Calu3 (cell line): ENCODE data around the gene GAREM1. TPM values are rescaled to one million over a fixed set of nuclear protein-coding genes. Genes with fewer than 3 reads are reported as not detected.

ENCODE experiments used
- BruUV-seq: library from RNA; stranded (reverse); fragments of 400-500 nt; replicated peaks from 2 replicates; lab custom pipeline; 2021; lab: Mats Ljungman, UMichigan
- CTCF ChIA-PET: fragments of 300-600 bp; sonication (Branson Sonifier 250); formaldehyde crosslinking; loops from one replicate; lab custom pipeline; 2022; ENCODE audit warnings: antibody characterized with exemption; lab: Charles Lee
- DNase-seq: peaks from one replicate; pipeline ENCODE4 v3.0.0; 2022
- H3K27ac Mint-ChIP-seq: one replicate; pipeline ENCODE4 v1.8.0; 2022; ENCODE audit warnings: mixed read lengths; ENCODE audit not compliant: unreplicated experiment
- H3K27me3 Mint-ChIP-seq: one replicate; pipeline ENCODE4 v1.8.0; 2022; ENCODE audit warnings: mixed read lengths; ENCODE audit not compliant: unreplicated experiment
- H3K36me3 Mint-ChIP-seq: one replicate; pipeline ENCODE4 v1.8.0; 2022; ENCODE audit warnings: mild to moderate bottlenecking, moderate library complexity, mixed read lengths; ENCODE audit not compliant: insufficient read depth, unreplicated experiment
- H3K4me1 Mint-ChIP-seq: one replicate; pipeline ENCODE4 v1.8.0; 2022; ENCODE audit warnings: mild to moderate bottlenecking, low read depth, mixed read lengths; ENCODE audit not compliant: unreplicated experiment
- H3K4me3 Mint-ChIP-seq: one replicate; pipeline ENCODE4 v1.8.0; 2022; ENCODE audit warnings: mild to moderate bottlenecking, low read depth, moderate library complexity, mixed read lengths; ENCODE audit not compliant: unreplicated experiment
- H3K9me3 Mint-ChIP-seq: one replicate; pipeline ENCODE4 v1.8.0; 2022; ENCODE audit warnings: low read depth, mixed read lengths; ENCODE audit not compliant: unreplicated experiment
- intact Hi-C: fragments of 100-400 bp; cut with micrococcal nuclease; formaldehyde crosslinking; loops from one replicate; pipeline ENCODE4 v1.10.0; 2022; ENCODE audit not compliant: unreplicated experiment
- total RNA-seq: library from RNA; stranded (reverse); gene quantifications from 2 replicates; pipeline ENCODE4 v1.2.3, GENCODE V29; 2022
- TF ChIP-seq, protein P1 (sequence below): fragments of 200-600 bp; IDR thresholded peaks from one replicate; pipeline ENCODE4 v1.8.0; 2022; ENCODE audit warnings: antibody characterized with exemption; ENCODE audit not compliant: unreplicated experiment

GAREM1 gene
- total RNA-seq, 1 experiment from 2014 or later, result 19.3 TPM

DNA sequence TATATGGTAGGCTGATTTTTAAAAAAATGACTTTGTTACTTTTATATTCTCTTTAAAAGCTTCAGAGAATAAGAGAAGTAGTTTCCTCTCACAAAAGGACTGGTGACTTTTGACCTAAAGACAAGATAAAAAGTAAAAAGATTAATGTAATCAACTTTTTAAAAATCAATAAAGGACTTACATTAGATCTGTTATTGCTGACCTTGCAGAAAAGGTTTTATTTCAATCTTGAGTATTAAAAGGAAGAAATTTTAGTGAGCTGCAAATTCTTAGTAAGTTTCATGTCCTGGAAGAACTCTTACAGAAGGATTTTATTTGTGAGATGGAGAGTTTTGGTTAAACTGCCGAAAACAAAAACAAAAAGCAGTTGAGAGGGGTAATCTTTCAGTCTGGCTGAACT lies 2.2 kb upstream of the GAREM1 start:
- Mint-ChIP-seq H3K4me3 (no peak overlapping the region), H3K36me3 (peaks cover 37% of the 10 kb centered on the region), H3K27ac (no peak overlapping the region), H3K4me1 (peaks cover 36% of the 10 kb centered on the region), H3K9me3 (no peaks in the 10 kb centered on the region), H3K27me3 (no peaks in the 10 kb centered on the region)
- CTCF ChIA-PET, result interaction anchor here (1.3 to 3.1 kb wide), 2 partner anchors 82 to 201 kb away, joined by 3 to 43 read pairs; no protein-coding TSS in a partner anchor
- DNase-seq, result no peak
- intact Hi-C loops, result loop anchor here (5.0 kb wide), 1 partner anchor 74 kb away; no protein-coding TSS in a partner anchor
- TF ChIP-seq, protein P1, sequence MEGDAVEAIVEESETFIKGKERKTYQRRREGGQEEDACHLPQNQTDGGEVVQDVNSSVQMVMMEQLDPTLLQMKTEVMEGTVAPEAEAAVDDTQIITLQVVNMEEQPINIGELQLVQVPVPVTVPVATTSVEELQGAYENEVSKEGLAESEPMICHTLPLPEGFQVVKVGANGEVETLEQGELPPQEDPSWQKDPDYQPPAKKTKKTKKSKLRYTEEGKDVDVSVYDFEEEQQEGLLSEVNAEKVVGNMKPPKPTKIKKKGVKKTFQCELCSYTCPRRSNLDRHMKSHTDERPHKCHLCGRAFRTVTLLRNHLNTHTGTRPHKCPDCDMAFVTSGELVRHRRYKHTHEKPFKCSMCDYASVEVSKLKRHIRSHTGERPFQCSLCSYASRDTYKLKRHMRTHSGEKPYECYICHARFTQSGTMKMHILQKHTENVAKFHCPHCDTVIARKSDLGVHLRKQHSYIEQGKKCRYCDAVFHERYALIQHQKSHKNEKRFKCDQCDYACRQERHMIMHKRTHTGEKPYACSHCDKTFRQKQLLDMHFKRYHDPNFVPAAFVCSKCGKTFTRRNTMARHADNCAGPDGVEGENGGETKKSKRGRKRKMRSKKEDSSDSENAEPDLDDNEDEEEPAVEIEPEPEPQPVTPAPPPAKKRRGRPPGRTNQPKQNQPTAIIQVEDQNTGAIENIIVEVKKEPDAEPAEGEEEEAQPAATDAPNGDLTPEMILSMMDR, result no peak
- no TSS peak for BruUV-seq

DNA sequence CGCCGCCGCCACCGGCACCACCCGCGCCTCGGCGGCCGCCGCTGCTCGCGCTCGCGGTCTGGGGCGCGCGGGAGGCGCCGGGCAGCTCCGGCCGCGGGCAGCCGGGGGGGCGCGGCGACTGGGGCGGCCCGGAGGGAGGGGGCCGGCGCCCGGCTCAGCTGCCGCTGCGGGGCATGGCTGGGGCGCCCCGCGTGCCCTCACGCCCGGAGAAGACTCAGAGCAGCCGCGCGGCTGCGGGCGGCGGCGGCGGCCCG lies 295 bp downstream of the GAREM1 start:
- H3K4me3 Mint-ChIP-seq, result peak overlapping the region; percentile 80
- CTCF ChIA-PET, result interaction anchor here (0.6 to 3.1 kb wide), 19 partner anchors 10 to 527 kb away, joined by 3 to 44 read pairs (median 7); partner anchors contain the start of gene TRAPPC8
- intact Hi-C loops, result loop anchor here (2.0 to 5.0 kb wide), 2 partner anchors 77 to 312 kb away; no protein-coding TSS in a partner anchor
- H3K36me3 Mint-ChIP-seq, result peaks cover 37% of the 10 kb centered on the region
- TF ChIP-seq, protein P1, result no peak
- no peaks in the 10 kb centered on the region for H3K27me3 Mint-ChIP-seq
- peaks cover 52% of the 10 kb centered on the region for H3K4me1 Mint-ChIP-seq
- H3K27ac Mint-ChIP-seq, result peak overlapping the region; percentile 48
- H3K9me3 Mint-ChIP-seq, result no peaks in the 10 kb centered on the region
- no TSS peak for BruUV-seq
- peak; percentile 37 for DNase-seq

DNA sequence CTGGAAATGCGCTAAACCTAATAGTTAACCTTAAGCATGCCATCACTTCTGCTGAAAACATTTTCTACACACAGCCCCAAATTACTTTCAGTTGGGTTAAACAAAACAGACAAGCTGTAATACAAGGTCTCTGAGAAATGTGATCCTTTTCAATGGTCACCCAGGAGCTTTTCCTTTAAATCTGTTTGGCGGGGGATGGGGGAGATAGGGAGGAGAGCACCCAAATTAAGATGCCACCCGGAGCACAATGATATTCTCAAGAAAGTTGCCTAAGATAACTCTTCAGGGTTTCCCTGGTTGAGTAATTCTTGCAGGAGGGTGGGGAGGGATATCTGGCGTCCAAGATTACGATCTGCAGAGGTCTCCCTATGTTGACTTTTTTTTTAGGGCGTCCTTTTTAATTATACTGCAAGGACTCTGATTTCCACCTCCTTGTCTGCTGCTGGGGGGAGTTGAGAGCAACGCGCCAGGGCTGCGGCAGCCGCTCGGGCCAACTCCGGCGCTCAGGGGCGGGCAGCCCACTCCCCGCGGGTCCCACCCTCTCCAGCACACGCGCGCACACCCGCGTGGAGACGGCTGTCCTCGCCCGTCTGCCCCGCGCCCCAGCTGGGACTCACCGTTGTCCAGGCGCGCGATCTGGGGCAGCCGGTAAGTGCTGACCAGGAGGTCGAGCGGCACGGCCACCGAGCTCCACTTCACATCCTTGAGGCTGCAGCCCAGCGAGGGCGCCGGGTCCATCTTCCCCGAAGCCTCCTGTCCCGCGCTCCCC lies 807 bp downstream of the GAREM1 start:
- intact Hi-C loops, result loop anchor here (2.0 to 5.0 kb wide), 7 partner anchors 43 to 311 kb away; no protein-coding TSS in a partner anchor
- CTCF ChIA-PET, result interaction anchor here (0.5 to 2.9 kb wide), 7 partner anchors 9 to 527 kb away, joined by 4 to 21 read pairs (median 6); partner anchors contain the start of gene TRAPPC8
- no TSS peak for BruUV-seq
- Mint-ChIP-seq H3K4me3 (peak overlapping the region; percentile 80), H3K9me3 (no peaks in the 10 kb centered on the region), H3K4me1 (peaks cover 57% of the 10 kb centered on the region), H3K36me3 (peaks cover 37% of the 10 kb centered on the region), H3K27ac (peak overlapping the region; percentile 48), H3K27me3 (no peaks in the 10 kb centered on the region)
- DNase-seq, result no peak
- TF ChIP-seq, protein P1, result no peak

DNA sequence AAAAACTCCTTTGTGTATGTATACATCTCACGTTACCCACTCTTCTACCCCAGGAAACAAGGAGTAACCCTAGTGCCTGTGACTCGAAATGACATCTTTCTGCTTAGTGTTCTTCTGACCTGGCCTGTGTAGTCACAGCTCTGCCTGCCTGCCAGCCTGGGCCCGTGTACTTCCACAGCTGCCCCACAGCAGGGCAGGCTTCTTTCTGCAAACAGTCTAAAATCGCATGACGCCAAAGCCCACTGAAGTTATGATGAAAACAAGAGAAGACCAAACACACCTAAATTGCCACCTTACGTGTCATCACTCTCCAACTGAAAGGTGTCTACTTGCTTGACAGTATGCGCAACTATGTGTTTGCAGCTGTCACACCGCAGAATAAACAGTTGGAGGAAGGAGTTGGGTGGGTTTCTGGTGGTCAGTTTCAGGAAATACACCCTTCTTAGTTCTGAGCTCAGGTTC lies 1.5 kb downstream of the GAREM1 start:
- Mint-ChIP-seq H3K4me1 (peaks cover 64% of the 10 kb centered on the region), H3K9me3 (no peaks in the 10 kb centered on the region), H3K27ac (peak overlapping the region; percentile 48), H3K27me3 (no peaks in the 10 kb centered on the region), H3K4me3 (peak overlapping the region; percentile 80), H3K36me3 (peaks cover 37% of the 10 kb centered on the region)
- TF ChIP-seq, protein P1, result no peak
- BruUV-seq, result TSS peak; percentile 41
- peak; percentile 42 for DNase-seq
- intact Hi-C loops, result loop anchor here (2.0 to 5.0 kb wide), 5 partner anchors 42 to 197 kb away; no protein-coding TSS in a partner anchor
- CTCF ChIA-PET, result interaction anchor here (0.5 to 2.9 kb wide), 8 partner anchors 9 to 197 kb away, joined by 3 to 21 read pairs (median 4); no protein-coding TSS in a partner anchor
